ENCODE data around the gene ISG15. TPM values are rescaled to one million over a fixed set of nuclear protein-coding genes. Genes with fewer than 3 reads are reported as not detected.
"Not testable (repeated sequence)": the region's sequence is repeated elsewhere in the genome, so short reads cannot be mapped to it uniquely, and the experiment has no call there.

Gene ISG15
- total RNA-seq, 1 donor from 2014 or later = 18.8 TPM

DNA sequence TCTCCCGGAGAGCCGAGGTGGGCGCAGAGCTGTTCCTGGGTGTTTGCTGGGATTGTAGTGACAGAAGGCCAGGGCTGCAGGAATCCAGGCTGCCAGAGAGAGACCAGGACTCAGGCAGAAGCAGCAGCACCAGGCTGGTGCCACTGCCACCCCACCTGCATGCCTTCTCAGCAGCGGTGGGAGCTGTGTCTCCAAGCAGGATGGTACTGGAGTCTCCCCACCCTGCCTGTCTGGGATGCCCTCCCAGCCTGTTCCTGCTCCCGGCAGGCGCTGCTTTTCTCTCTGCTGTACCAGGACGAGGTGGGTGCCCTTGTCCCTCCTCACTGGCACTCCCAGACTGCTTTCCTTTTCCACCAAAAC, 8.9 kb upstream of the ISG15 start:
- DNase-seq (ENCODE audit: low spot score) = no peak
- no peak for ATAC-seq
- intact Hi-C loops (cut with DNase I) = no loop called here

DNA sequence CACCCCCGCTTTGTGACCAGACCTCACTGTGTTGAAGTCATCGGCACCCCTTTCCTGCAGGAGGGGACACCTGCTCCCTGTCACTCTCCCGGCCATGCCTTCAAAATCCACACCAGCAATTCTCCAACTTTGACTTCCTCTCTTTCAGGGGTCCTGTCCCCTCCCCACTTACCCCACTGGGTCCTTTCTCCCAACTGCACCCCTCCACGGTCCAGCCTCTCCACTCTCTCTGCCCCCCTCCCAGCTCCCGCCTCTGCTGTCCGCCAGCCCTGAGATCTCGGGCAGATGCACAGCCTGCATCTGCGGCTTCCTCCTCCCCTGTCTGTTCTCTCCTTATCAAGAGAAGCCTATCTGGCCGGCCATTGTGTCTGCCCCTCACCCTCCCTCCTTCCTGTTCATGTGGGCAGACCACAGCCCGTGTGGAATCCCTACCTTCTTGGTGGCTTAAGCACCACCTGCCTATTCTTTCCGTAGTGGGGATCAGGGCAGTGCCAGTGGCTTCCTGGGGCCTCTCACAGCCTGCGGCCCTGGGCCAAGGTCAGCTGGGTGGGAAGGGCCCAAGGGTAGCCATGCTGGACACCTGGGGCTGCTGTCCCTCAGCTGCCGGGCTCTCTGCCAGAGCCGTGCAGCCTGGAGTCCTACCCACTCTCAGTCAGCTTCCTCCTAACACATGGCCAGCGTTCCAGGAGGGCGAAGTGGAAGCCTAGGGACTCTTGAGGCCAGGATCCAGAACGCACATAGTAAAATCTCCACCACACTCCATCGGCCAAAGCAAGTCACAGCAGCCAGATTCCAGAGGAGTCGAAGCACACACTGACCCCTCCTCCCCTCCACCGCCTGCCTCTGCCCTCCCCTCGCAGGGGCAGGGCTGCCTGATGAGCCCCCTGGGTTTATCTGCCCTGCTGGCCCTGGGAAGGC, 8.3 kb upstream of the ISG15 start:
- DNase-seq (ENCODE audit: low spot score) (no peak), ATAC-seq (no peak)
- intact Hi-C loops (cut with DNase I) = no loop called here

DNA sequence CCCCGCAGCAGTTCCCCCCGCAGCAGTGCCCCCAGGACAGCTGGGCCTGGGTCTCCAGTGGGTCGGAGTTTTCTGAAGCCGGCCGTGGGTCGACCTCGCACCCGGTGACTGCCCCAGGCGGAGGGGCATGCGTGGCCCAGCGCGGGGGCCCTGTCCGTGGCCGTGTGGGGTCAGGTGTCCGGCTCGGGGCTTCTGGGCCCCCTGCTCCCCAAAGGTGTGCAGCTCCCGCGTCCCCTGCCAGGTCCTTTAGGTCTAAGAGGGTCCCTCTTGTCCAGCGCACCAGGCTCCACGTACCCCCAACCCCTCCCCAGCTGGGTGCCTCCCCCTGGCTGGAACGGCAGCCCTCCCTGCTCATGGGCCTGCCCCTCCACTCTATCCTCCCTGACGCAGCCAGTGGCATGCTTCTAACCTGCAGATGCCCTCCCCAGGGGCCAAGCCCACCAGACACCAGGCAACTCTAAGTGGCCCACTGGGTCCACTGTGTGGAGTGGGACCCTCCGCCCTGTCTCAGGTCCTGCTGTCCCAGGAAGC, 7.5 kb upstream of the ISG15 start:
- ATAC-seq (no peak), DNase-seq (ENCODE audit: low spot score) (no peak)

GRCh38 chr1:1006305-1007159, 6.8 kb upstream of the ISG15 start:
- ATAC-seq (no peak), DNase-seq (ENCODE audit: low spot score) (no peak)

More for the DNA sequence above, 7.5 kb upstream of the ISG15 start:
- intact Hi-C loops (cut with DNase I) = no loop called here

DNA sequence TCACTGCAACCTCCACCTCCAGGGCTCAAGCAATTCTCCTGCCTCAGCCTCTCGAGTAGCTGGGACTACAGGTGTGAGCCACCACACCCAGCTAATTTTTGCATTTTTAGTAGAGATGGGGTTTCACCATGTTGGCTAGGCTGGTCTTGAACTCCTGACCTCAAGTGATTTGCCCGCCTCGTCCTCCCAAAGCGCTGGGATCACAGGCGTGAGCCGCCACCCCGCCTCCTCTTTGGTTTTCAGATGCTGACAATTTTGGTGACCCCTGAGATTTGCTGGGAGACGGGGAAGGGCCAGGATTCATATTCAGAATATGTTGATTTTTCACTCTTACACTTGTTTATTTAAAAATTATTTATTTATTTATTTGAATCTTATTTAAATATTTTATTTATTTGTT, 3.2 kb upstream of the ISG15 start:
- DNase-seq (ENCODE audit: low spot score); intact Hi-C loops (cut with DNase I); ATAC-seq: not testable (repeated sequence)

More at GRCh38 chr1:1006305-1007159, 6.8 kb upstream of the ISG15 start:
- intact Hi-C loops (cut with DNase I) = no loop called here

GRCh38 chr1:1011396-1011949, 1.8 kb upstream of the ISG15 start:
- ATAC-seq = no peak
- intact Hi-C loops (cut with DNase I) = no loop called here
- DNase-seq (ENCODE audit: low spot score) = no peak

GRCh38 chr1:1012736-1013104, 577 bp upstream of the ISG15 start:
- intact Hi-C loops (cut with DNase I); ATAC-seq; DNase-seq (ENCODE audit: low spot score): not testable (repeated sequence)

- ATAC-seq (peak; percentile 58), DNase-seq (ENCODE audit: low spot score) (no peak)
- intact Hi-C loops (cut with DNase I) = no loop called here
Measured at GRCh38 chr1:1013922-1014648, 788 bp downstream of the ISG15 start.

DNA sequence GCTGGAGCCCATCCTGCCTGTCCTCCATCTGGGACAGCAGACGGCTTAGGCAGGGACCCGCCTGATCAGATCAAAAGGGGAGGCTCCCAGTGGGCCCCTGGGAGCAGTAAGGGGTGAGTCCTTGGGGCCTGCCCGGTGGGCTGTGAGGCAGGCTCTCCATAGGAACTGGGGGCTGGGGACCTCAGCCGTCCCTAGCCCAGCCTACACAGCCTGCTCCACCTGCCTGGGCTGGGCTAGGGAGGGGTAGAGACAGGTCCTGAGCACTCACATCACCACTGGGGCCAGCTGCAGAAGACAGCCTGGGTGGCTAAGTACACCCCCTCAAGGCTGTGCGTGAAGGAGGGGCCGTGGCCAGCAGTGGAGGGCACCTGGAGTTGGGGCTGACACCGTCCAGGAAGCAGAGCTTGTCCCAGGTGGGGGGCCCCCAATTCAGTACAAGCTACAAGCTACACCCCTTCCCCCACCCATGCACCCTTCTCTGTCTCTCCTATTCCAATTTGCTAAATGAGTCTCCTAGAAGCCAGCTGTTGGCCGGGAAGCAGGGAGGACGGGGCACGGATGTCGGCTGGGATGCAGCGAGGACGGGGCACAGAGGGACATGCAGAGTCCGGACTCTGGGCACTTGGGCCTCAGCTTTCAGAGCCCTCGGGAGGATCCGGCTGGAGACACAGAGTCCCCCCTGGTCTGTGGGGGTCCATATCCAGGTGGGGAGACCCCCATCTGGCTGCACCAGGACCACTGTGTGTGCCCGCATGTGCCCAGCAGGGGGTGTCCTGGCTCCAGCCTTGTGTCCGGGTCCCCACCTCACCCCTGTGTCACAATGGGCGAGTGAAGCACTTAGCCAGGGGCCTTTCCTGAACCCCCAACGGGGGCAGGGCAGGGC, 1.7 kb downstream of the ISG15 start:
- ATAC-seq (no peak), DNase-seq (ENCODE audit: low spot score) (no peak)
- intact Hi-C loops (cut with DNase I) = no loop called here

DNA sequence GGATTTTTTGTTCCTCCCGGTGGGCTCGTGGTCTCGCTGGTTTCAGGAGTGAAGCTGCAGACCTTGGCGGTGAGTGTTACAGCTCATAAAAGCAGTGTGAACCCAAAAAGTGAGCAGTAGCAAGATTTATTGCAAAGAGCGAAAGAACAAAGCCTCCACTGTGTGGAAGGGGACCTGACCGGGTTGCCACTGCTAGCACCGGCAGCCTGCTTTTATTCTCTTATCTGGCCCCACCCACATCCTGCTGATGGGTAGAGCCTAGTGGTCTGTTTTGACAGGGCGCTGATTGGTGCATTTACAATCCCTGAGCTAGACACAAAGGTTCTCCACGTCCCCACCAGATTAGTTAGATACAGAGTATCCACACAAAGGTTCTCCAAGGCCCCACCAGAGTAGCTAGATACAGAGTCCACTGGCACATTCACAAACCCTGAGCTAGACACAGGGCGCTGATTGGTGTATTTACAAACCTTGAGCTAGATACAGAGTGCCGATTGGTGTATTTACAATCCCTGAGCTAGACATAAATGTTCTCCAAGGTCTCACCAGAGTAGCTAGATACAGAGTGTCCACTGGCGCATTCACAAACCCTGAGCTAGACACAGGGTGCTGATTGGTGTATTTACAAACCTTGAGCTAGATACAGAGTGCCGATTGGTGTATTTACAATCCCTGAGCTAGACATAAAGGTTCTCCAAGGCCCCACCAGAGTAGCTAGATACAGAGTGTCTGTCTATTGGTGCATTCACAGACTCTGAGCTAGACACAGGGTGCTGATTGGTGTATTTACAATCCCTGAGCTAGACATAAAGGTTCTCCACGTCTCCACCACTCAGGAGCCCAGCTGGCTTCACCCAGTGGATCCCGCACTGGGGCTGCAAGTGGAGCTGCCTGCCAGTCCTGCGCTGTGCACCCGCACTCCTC, 4.4 kb downstream of the ISG15 start:
- intact Hi-C loops (cut with DNase I); DNase-seq (ENCODE audit: low spot score); ATAC-seq: not testable (repeated sequence)

- DNase-seq (ENCODE audit: low spot score); ATAC-seq; intact Hi-C loops (cut with DNase I): not testable (repeated sequence)
Measured at GRCh38 chr1:1018321-1018685, 5.0 kb downstream of the ISG15 start.

- intact Hi-C loops (cut with DNase I) = no loop called here
- peak; percentile 88 for ATAC-seq
- DNase-seq (ENCODE audit: low spot score) = peak; percentile 89
Measured at GRCh38 chr1:1019122-1019999, 6.1 kb downstream of the ISG15 start.

DNA sequence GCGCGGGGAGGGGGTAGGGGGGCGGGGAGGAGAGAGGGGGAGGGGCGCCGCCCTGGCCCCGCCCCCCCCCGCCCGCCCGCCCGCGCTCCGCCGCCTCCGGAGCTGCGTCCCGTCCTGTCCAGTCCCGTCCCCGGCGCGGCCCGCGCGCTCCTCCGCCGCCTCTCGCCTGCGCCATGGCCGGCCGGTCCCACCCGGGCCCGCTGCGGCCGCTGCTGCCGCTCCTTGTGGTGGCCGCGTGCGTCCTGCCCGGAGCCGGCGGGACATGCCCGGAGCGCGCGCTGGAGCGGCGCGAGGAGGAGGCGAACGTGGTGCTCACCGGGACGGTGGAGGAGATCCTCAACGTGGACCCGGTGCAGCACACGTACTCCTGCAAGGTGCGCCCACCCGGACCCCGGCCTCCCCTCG, 6.7 kb downstream of the ISG15 start, which contains the start of gene AGRN:
Gene AGRN (plus strand): TSS at position 121 of the 405 bp plus-strand sequence. CDS start 53 bp downstream, at position 174.
- intact Hi-C loops (cut with DNase I) = no loop called here
- ATAC-seq (no peak), DNase-seq (ENCODE audit: low spot score) (no peak)

- no peak for DNase-seq (ENCODE audit: low spot score)
- ATAC-seq = peak; percentile 1
- intact Hi-C loops (cut with DNase I) = no loop called here
Measured at GRCh38 chr1:1020415-1021009, 7.2 kb downstream of the ISG15 start.

Measured in sciatic nerve (tissue), 2 donors.